MCF 10A (cell line): ENCODE data around the gene IFITM2. TPM values are rescaled to one million over a fixed set of nuclear protein-coding genes. Genes with fewer than 3 reads are reported as not detected.

ENCODE experiments used
- BruUV-seq: library from RNA; stranded (reverse); fragments of 400-500 nt; replicated peaks from 2 replicates; lab custom pipeline; 2021; lab: Mats Ljungman, UMichigan
- CTCF ChIA-PET: fragments of 300-600 bp; sonication (Branson Sonifier 250); formaldehyde crosslinking; extraction: SDS; loops from one replicate; lab custom pipeline; 2021; ENCODE audit warnings: antibody characterized with exemption, inconsistent platforms; lab: Yijun Ruan, JAX
- POLR2A ChIA-PET: fragments of 300-600, 350-650 bp; sonication (Branson Sonifier 250); formaldehyde crosslinking; extraction: SDS; loops from one replicate; lab custom pipeline; 2020; ENCODE audit warnings: antibody characterized with exemption, inconsistent platforms; lab: Yijun Ruan, JAX
- DNase-seq: peaks from one replicate; pipeline ENCODE4 v3.0.0-alpha.2; 2018; ENCODE audit not compliant: unreplicated experiment
- H3K27ac Mint-ChIP-seq: one replicate; pipeline ENCODE4 v1.8.0; 2022; ENCODE audit warnings: mild to moderate bottlenecking, low read depth, mixed read lengths; ENCODE audit not compliant: unreplicated experiment
- H3K27me3 Mint-ChIP-seq: one replicate; pipeline ENCODE4 v1.8.0; 2022; ENCODE audit warnings: mixed read lengths; ENCODE audit not compliant: insufficient read depth, unreplicated experiment
- H3K36me3 Mint-ChIP-seq: one replicate; pipeline ENCODE4 v1.8.0; 2022; ENCODE audit warnings: mild to moderate bottlenecking, moderate library complexity, mixed read lengths; ENCODE audit not compliant: insufficient read depth, unreplicated experiment
- H3K4me1 Mint-ChIP-seq: one replicate; pipeline ENCODE4 v1.8.0; 2022; ENCODE audit warnings: mixed read lengths; ENCODE audit not compliant: insufficient read depth, unreplicated experiment
- H3K4me3 Mint-ChIP-seq: one replicate; pipeline ENCODE4 v1.8.0; 2022; ENCODE audit warnings: mild to moderate bottlenecking, moderate library complexity, mixed read lengths; ENCODE audit not compliant: unreplicated experiment
- H3K9me3 Mint-ChIP-seq: one replicate; pipeline ENCODE4 v1.8.0; 2022; ENCODE audit warnings: mixed read lengths; ENCODE audit not compliant: unreplicated experiment
- CTCF ChIP-seq: fragments of 200-600 bp; IDR thresholded peaks from one replicate; pipeline ENCODE4 v1.8.0; 2022; ENCODE audit warnings: antibody characterized with exemption, mild to moderate bottlenecking; ENCODE audit not compliant: unreplicated experiment
- intact Hi-C: fragments of 100-400 bp; cut with micrococcal nuclease; formaldehyde crosslinking; loops from 2 replicates; pipeline ENCODE4 v1.14.1; 2022
- total RNA-seq: library from RNA; stranded (reverse); gene quantifications from 2 replicates; pipeline ENCODE4 v1.2.3, GENCODE V29; 2022

The IFITM2 gene
- total RNA-seq, 1 experiment from 2014 or later, result 314 TPM

GRCh38 chr11:299951-300735, 7.5 kb upstream of the IFITM2 start:
- no TSS peak for BruUV-seq
- Mint-ChIP-seq H3K4me1 (peaks cover 7% of the 10 kb centered on the region), H3K27me3 (no peaks in the 10 kb centered on the region), H3K36me3 (no peaks in the 10 kb centered on the region), H3K9me3 (no peaks in the 10 kb centered on the region), H3K4me3 (no peak overlapping the region), H3K27ac (no peak overlapping the region)
- intact Hi-C loops, result no loop called here
- no peak for TF ChIP-seq CTCF
- ChIA-PET POLR2A (interaction anchor here (0.7 to 1.7 kb wide), 3 partner anchors 7 to 13 kb away, joined by 3 read pairs; no protein-coding TSS in a partner anchor), CTCF (interaction anchor here (0.8 kb wide), 1 partner anchor 94 kb away, joined by 3 read pairs; no protein-coding TSS in a partner anchor)
- DNase-seq, result no peak

GRCh38 chr11:303363-303762, 4.3 kb upstream of the IFITM2 start:
- Mint-ChIP-seq H3K36me3 (no peaks in the 10 kb centered on the region), H3K4me3 (no peak overlapping the region), H3K4me1 (peaks cover 13% of the 10 kb centered on the region), H3K27me3 (no peaks in the 10 kb centered on the region), H3K27ac (no peak overlapping the region), H3K9me3 (no peaks in the 10 kb centered on the region)
- no peak for TF ChIP-seq CTCF
- CTCF ChIA-PET, result interaction anchor here (0.5 to 5.0 kb wide), 3 partner anchors 13 to 59 kb away, joined by 3 to 68 read pairs (median 3); no protein-coding TSS in a partner anchor
- POLR2A ChIA-PET, result interaction anchor here (1.8 kb wide), 1 partner anchor 52 kb away, joined by 3 read pairs; no protein-coding TSS in a partner anchor
- DNase-seq, result no peak
- intact Hi-C loops, result no loop called here
- BruUV-seq, result no TSS peak

DNA sequence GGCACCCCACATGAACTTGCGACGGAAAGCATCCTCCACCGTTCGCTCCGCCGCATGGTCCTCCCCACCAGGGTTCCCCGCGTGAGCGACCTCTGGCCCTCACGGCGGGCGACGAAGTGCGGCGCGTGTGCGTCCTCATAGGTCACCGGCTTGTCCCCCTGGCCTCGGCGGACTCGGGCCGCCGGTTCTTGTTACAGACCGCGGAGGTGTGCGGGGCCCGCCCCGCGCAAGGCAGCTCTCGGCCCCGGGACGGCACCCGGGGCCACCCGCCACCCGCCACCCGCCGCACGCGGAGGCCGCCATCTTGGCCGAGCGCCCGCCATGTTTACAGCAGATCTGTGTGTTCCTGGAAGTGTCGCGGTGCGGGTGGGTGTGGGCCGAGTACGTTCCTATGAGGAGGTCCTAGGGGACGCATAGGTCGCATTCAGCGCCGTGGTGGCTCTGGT, 3.5 kb upstream of the IFITM2 start:
- intact Hi-C loops, result loop anchor here (2.0 kb wide), 1 partner anchor 145 kb away; no protein-coding TSS in a partner anchor
- Mint-ChIP-seq H3K27ac (no peak overlapping the region), H3K4me1 (peaks cover 13% of the 10 kb centered on the region), H3K27me3 (no peaks in the 10 kb centered on the region), H3K4me3 (no peak overlapping the region), H3K9me3 (no peaks in the 10 kb centered on the region), H3K36me3 (no peaks in the 10 kb centered on the region)
- no peak for TF ChIP-seq CTCF
- no TSS peak for BruUV-seq
- CTCF ChIA-PET, result interaction anchor here (0.6 to 5.0 kb wide), 4 partner anchors 13 to 58 kb away, joined by 3 to 68 read pairs (median 7); no protein-coding TSS in a partner anchor
- POLR2A ChIA-PET, result interaction anchor here (1.3 to 1.8 kb wide), 2 partner anchors 51 to 90 kb away, joined by 3 to 4 read pairs; partner anchors contain the start of gene PKP3
- DNase-seq, result no peak
